Gastroesophageal sphincter (tissue), 4 donors: ENCODE data around the gene NKX6-1. TPM values are rescaled to one million over a fixed set of nuclear protein-coding genes. Genes with fewer than 3 reads are reported as not detected.

Experiments used
- ATAC-seq: fragments of 150-250 bp; one replicate; pipeline ENCODE4 v1.9.1; 2016; ENCODE audit warnings: mild to moderate bottlenecking, moderate library complexity
- H3K27ac ChIP-seq, 4 donors: fragments of 200-600 bp; sonication (generic) in 3 of 4; 1 replicate in 3 of 4; 2 replicates in 1 of 4; pipeline ENCODE4 v1.5.1; 2016 to 2019
- H3K27me3 ChIP-seq: fragments of 200-600 bp; sonication (generic); one replicate; pipeline ENCODE4 v1.5.1; 2019
- H3K36me3 ChIP-seq, 2 donors: fragments of 200-600 bp; sonication (generic); one replicate each; pipeline ENCODE4 v1.5.1; 2019; ENCODE audit warnings: control low read depth in 1 of 2
- H3K4me1 ChIP-seq, 3 donors: fragments of 200-600 bp; sonication (generic); 1 replicate in 2 of 3; 2 replicates in 1 of 3; pipeline ENCODE4 v1.5.1; 2016 to 2019; ENCODE audit warnings: control low read depth in 2 of 3
- H3K4me3 ChIP-seq, 2 donors: fragments of 200-600 bp; sonication (generic); one replicate each; pipeline ENCODE4 v1.5.1; 2019; ENCODE audit warnings: mild to moderate bottlenecking in 1 of 2, moderate library complexity in 1 of 2
- H3K9me3 ChIP-seq, 3 donors: fragments of 200-600 bp; sonication (generic); one replicate each; pipeline ENCODE4 v1.5.1; 2017 to 2019; ENCODE audit warnings: control low read depth in 2 of 3
- CTCF ChIP-seq, 4 experiments: fragments of 200-600 bp in 2 of 4; fragments of 450-650 bp in 2 of 4; sonication (generic) in 1 of 4; IDR thresholded peaks; one replicate each; pipeline ENCODE4 v1.5.1; 2017 to 2019; ENCODE audit warnings: antibody characterized with exemption in 4 of 4, mild to moderate bottlenecking in 2 of 4, moderate library complexity in 2 of 4
- EP300 ChIP-seq: sonication (generic); formaldehyde crosslinking; IDR thresholded peaks from one replicate; pipeline ENCODE4 v1.6.1; 2017; ENCODE audit warnings: antibody characterized with exemption, mild to moderate bottlenecking
- POLR2A ChIP-seq, 2 donors: fragments of 450-650 bp; IDR thresholded peaks; one replicate each; pipeline ENCODE4 v1.6.1; 2017; ENCODE audit warnings: antibody characterized with exemption in 2 of 2, mild to moderate bottlenecking in 2 of 2, moderate library complexity in 1 of 2
- POLR2AphosphoS5 ChIP-seq: sonication (generic); formaldehyde crosslinking; IDR thresholded peaks from one replicate; pipeline ENCODE4 v1.6.1; 2017; ENCODE audit warnings: antibody characterized with exemption
- whole genome bisulfite sequencing, 2 donors: methylation state at CpG; one replicate each; pipeline ENCODE4 v1.1.5; 2018; ENCODE audit warnings: low coverage in 1 of 2; 5-methylcytosine and 5-hydroxymethylcytosine counted together
- total RNA-seq, 4 donors: library from RNA; depleted of rRNA; stranded (reverse); fragments of >200 nt; gene quantifications; one replicate each; pipeline ENCODE4 v1.1.0, GENCODE V29; 2016

NKX6-1 gene
- total RNA-seq, 4 donors from 2014 or later = 6.2 to 102 (median 65.8) TPM

GRCh38 chr4:84456157-84456556 lies 42.9 kb downstream of the NKX6-1 start:
- Histone ChIP-seq H3K27me3 (no peaks in the 10 kb centered on the region), H3K36me3 (no peaks in the 10 kb centered on the region), H3K4me3 (no peak overlapping the region), H3K9me3 (no peaks in the 10 kb centered on the region), H3K27ac (peak overlapping the region in 3 of 4 donors; percentile 68 to 74 (median 72)), H3K4me1 (peaks cover 0 to 19% (median 0%) of the 10 kb centered on the region in 3 donors)
- WGBS, 2 donors = 35 to 45% methylated on average over 4 of the region's 4 CpGs
- ATAC-seq = no peak
- TF ChIP-seq POLR2A (IDR thresholded peaks at IDR 0.05) (no peak), CTCF (IDR thresholded peaks at IDR 0.05) (no peak), POLR2AphosphoS5 (no peak), EP300 (no peak)

DNA sequence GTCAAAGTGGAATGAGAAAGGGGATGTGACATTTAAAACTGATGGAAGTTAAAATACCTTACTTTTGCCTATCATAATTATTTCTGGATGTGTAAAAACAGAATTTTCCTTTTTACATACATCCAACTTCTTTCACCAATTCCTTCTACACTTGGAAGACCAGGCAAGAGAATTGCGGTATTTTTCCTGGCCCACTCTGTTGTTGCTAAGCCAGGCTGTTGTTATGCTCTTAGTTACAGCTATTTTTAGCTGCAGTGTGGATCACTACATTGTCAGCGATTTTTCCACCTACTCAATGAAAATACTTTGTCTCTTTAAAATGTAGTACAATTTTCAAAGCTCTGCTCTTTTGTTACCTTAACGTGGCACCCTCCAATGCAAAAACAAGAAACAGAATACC lies 43.4 kb downstream of the NKX6-1 start:
- H3K9me3 ChIP-seq = no peaks in the 10 kb centered on the region
- peak overlapping the region in 3 of 4 donors; percentile 68 to 74 (median 72) for H3K27ac ChIP-seq

GRCh38 chr4:84451546-84451945 lies 47.5 kb downstream of the NKX6-1 start:
- Histone ChIP-seq H3K4me1 (peaks cover 0 to 18% (median 0%) of the 10 kb centered on the region in 3 donors), H3K9me3 (no peaks in the 10 kb centered on the region), H3K4me3 (no peak overlapping the region), H3K27me3 (no peaks in the 10 kb centered on the region), H3K27ac (no peak overlapping the region), H3K36me3 (no peaks in the 10 kb centered on the region)
- TF ChIP-seq POLR2AphosphoS5 = no peak
- TF ChIP-seq CTCF (IDR thresholded peaks at IDR 0.05) = peak in 3 of 4 experiments; percentile 20 to 48 (median 41)
- TF ChIP-seq EP300 = no peak
- ATAC-seq = no peak
- 18 to 40% methylated on average over 3 of the region's 3 CpGs for WGBS, 2 donors

More for the DNA sequence above, 43.4 kb downstream of the NKX6-1 start:
- peak; percentile 48 for ATAC-seq
- TF ChIP-seq POLR2AphosphoS5 (no peak), POLR2A (IDR thresholded peaks at IDR 0.05) (no peak), EP300 (no peak), CTCF (IDR thresholded peaks at IDR 0.05) (no peak)
- WGBS, 2 donors = 20 to 24% methylated on average over 3 of the region's 3 CpGs
- H3K27me3 ChIP-seq = no peaks in the 10 kb centered on the region
- no peak overlapping the region for H3K4me3 ChIP-seq
- H3K36me3 ChIP-seq = no peaks in the 10 kb centered on the region
- H3K4me1 ChIP-seq = peaks cover 0 to 19% (median 0%) of the 10 kb centered on the region in 3 donors

GRCh38 chr4:84443523-84443922 lies 55.6 kb downstream of the NKX6-1 start:
- no peak overlapping the region for H3K27ac ChIP-seq
- H3K4me3 ChIP-seq = no peak overlapping the region
- 25 to 61% methylated on average over 4 to 5 of the region's 5 CpGs for WGBS, 2 donors
- no peak for ATAC-seq
- H3K36me3 ChIP-seq = no peaks in the 10 kb centered on the region
- TF ChIP-seq EP300 (no peak), POLR2A (IDR thresholded peaks at IDR 0.05) (no peak), CTCF (IDR thresholded peaks at IDR 0.05) (no peak), POLR2AphosphoS5 (no peak)
- no peaks in the 10 kb centered on the region for H3K27me3 ChIP-seq
- peaks cover 0 to 7% (median 0%) of the 10 kb centered on the region in 3 donors for H3K4me1 ChIP-seq
- no peaks in the 10 kb centered on the region for H3K9me3 ChIP-seq

GRCh38 chr4:84442778-84443177 lies 56.3 kb downstream of the NKX6-1 start:
- Histone ChIP-seq H3K36me3 (no peaks in the 10 kb centered on the region), H3K27me3 (no peaks in the 10 kb centered on the region), H3K9me3 (no peaks in the 10 kb centered on the region), H3K4me1 (peaks cover 0 to 8% (median 0%) of the 10 kb centered on the region in 3 donors), H3K27ac (no peak overlapping the region), H3K4me3 (no peak overlapping the region)
- 80 to 92% methylated on average over 2 of the region's 2 CpGs for WGBS, 2 donors
- no peak for TF ChIP-seq POLR2AphosphoS5
- TF ChIP-seq CTCF (IDR thresholded peaks at IDR 0.05) = no peak
- TF ChIP-seq EP300 = no peak
- no peak for TF ChIP-seq POLR2A (IDR thresholded peaks at IDR 0.05)
- ATAC-seq = no peak
